GM12864 (cell line): Measurements from ENCODE around the gene RAP1B.

Source experiments
- DNase-seq: peaks from one replicate; pipeline ENCODE4 v3.0.0-alpha.2; 2011; ENCODE audit warnings: low read depth
- H3K4me3 ChIP-seq: 2 replicates; pipeline ENCODE4 v1.5.1; 2011; ENCODE audit warnings: mild to moderate bottlenecking, low read depth, low read length, control low read depth
- CTCF ChIP-seq: IDR thresholded peaks from 2 replicates; pipeline ENCODE4 v1.5.1; 2011; ENCODE audit warnings: low read depth, mild to moderate bottlenecking, moderate library complexity, low read length, control low read depth, inconsistent platforms; ENCODE audit errors: missing control alignments

Gene RAP1B

GRCh38 chr12:68609998-68610369 is 715 bp upstream of the RAP1B start:
- DNase-seq: no peak
- no peak for TF ChIP-seq CTCF

GRCh38 chr12:68611094-68611805 is 551 bp downstream of the RAP1B start:
- no peak for TF ChIP-seq CTCF
- no peak for DNase-seq
- peak overlapping the region; percentile 85 for H3K4me3 ChIP-seq

More at GRCh38 chr12:68609998-68610369, 715 bp upstream of the RAP1B start:
- peak overlapping the region; percentile 67 for H3K4me3 ChIP-seq

- no peak for DNase-seq
- peak overlapping the region; percentile 85 for H3K4me3 ChIP-seq
- no peak for TF ChIP-seq CTCF
These were observed 1.1 kb downstream of the RAP1B start for GRCh38 chr12:68611806-68612160.

- TF ChIP-seq CTCF: no peak
- no peak for DNase-seq
- H3K4me3 ChIP-seq: peak overlapping the region; percentile 85
These were observed 1.5 kb downstream of the RAP1B start for GRCh38 chr12:68612202-68612601.

- no peak for TF ChIP-seq CTCF
- H3K4me3 ChIP-seq: peak overlapping the region; percentile 85
- no peak for DNase-seq
These were observed 2.0 kb downstream of the RAP1B start for GRCh38 chr12:68612697-68613096.

- TF ChIP-seq CTCF: no peak
- H3K4me3 ChIP-seq: peak overlapping the region; percentile 85
- no peak for DNase-seq
These were observed 2.7 kb downstream of the RAP1B start for GRCh38 chr12:68613209-68613904.

- no peak for TF ChIP-seq CTCF
- H3K4me3 ChIP-seq: peak overlapping the region; percentile 15; the same call in 1 of the 2 replicates
- DNase-seq: no peak
These were observed 3.5 kb downstream of the RAP1B start for GRCh38 chr12:68614105-68614679.
